GM23248 (cell line): ENCODE data around the gene TNFSF13. TPM values are rescaled to one million over a fixed set of nuclear protein-coding genes. Genes with fewer than 3 reads are reported as not detected.
A peak's percentile ranks its signal among the peaks of the same experiment; 100 is the strongest.

Experiments used
- DNase-seq: peaks from one replicate; pipeline ENCODE4 v3.0.0-alpha.2; 2015
- H2AFZ ChIP-seq: fragments of 200-600 bp; sonication (generic); 2 replicates; pipeline ENCODE4 v1.6.1; 2016; ENCODE audit warnings: antibody characterized with exemption
- H3F3A ChIP-seq: fragments of 200-600 bp; sonication (generic); 2 replicates; pipeline ENCODE4 v1.6.1; 2016; ENCODE audit warnings: mild to moderate bottlenecking, antibody characterized with exemption, mixed run types; ENCODE audit not compliant: insufficient read depth
- H3K27ac ChIP-seq: fragments of 200-600 bp; sonication (generic); 2 replicates; pipeline ENCODE4 v1.5.1; 2016; ENCODE audit warnings: mild to moderate bottlenecking
- H3K27me3 ChIP-seq: fragments of 200-600 bp; sonication (generic); replicated peaks from 2 replicates; pipeline ENCODE4 v1.6.1; 2016; ENCODE audit warnings: mild to moderate bottlenecking; ENCODE audit not compliant: insufficient read depth
- H3K36me3 ChIP-seq: fragments of 200-600 bp; sonication (generic); 2 replicates; pipeline ENCODE4 v1.6.1; 2016; ENCODE audit warnings: low read depth, mild to moderate bottlenecking
- H3K4me1 ChIP-seq: fragments of 200-600 bp; sonication (generic); 2 replicates; pipeline ENCODE4 v1.6.1; 2016; ENCODE audit warnings: mild to moderate bottlenecking; ENCODE audit not compliant: insufficient read depth
- H3K4me2 ChIP-seq: fragments of 200-600 bp; sonication (generic); one replicate; pipeline ENCODE4 v1.6.1; 2016; ENCODE audit warnings: mild to moderate bottlenecking; ENCODE audit not compliant: unreplicated experiment
- H3K4me3 ChIP-seq: fragments of 200-600 bp; sonication (generic); 2 replicates; pipeline ENCODE4 v1.5.1; 2016; ENCODE audit warnings: mild to moderate bottlenecking
- H3K79me2 ChIP-seq: fragments of 200-600 bp; sonication (generic); 2 replicates; pipeline ENCODE4 v1.6.1; 2016; ENCODE audit warnings: mild to moderate bottlenecking; ENCODE audit not compliant: insufficient read depth
- H3K9ac ChIP-seq: fragments of 200-600 bp; sonication (generic); 2 replicates; pipeline ENCODE4 v1.6.1; 2016; ENCODE audit warnings: mild to moderate bottlenecking
- H3K9me2 ChIP-seq: fragments of 200-600 bp; sonication (generic); 2 replicates; pipeline ENCODE4 v1.6.1; 2016; ENCODE audit warnings: mixed run types, mild to moderate bottlenecking, moderate library complexity; ENCODE audit not compliant: insufficient read depth
- H3K9me3 ChIP-seq: fragments of 200-600 bp; sonication (generic); one replicate; pipeline ENCODE4 v1.6.1; 2017; ENCODE audit warnings: low read depth
- H4K20me1 ChIP-seq: fragments of 200-600 bp; sonication (generic); 2 replicates; pipeline ENCODE4 v1.6.0; 2016; ENCODE audit not compliant: insufficient read depth
- EZH2 ChIP-seq: fragments of 200-600 bp; sonication (generic); IDR thresholded peaks from 2 replicates; pipeline ENCODE4 v1.6.1; 2018; ENCODE audit warnings: antibody characterized with exemption, mild to moderate bottlenecking; ENCODE audit not compliant: insufficient read depth, poor library complexity, severe bottlenecking
- EZH2phosphoT487 ChIP-seq: fragments of 200-600 bp; sonication (generic); IDR thresholded peaks from 2 replicates; pipeline ENCODE4 v1.6.1; 2018; ENCODE audit warnings: antibody characterized with exemption, moderate library complexity, mild to moderate bottlenecking, low read depth; ENCODE audit not compliant: insufficient read depth
- WGBS, 2 experiments: methylation state at CpG; one replicate each; pipeline ENCODE4 v1.1.6; 2015 to 2017; ENCODE audit warnings: low lambda C conversion rate in 2 of 2, low coverage in 1 of 2; ENCODE audit errors: missing lambda C conversion rate in 2 of 2; 5-methylcytosine and 5-hydroxymethylcytosine counted together
- in situ Hi-C: fragments of 300-500 bp; cut with MboI; formaldehyde crosslinking; loops from 2 replicates; pipeline ENCODE4 v1.15.0; 2020
- polyA plus RNA-seq: library from polyadenylated mRNA; unstranded; fragments of >200 nt; fragmentation: Nextera tagmentation; extraction: Ambion mirVana; gene quantifications from 2 replicates; pipeline ENCODE4 v1.2.1, GENCODE V29; 2016
- total RNA-seq: library from RNA; depleted of rRNA; stranded (reverse); fragments of >200 nt; shearing (Covaris generic); gene quantifications from 2 replicates; pipeline ENCODE4 v1.2.3, GENCODE V29; 2014

The TNFSF13 gene
- total and polyA plus RNA-seq, 2 experiments from 2014 or later = 1.4 TPM; not detected in 1

DNA sequence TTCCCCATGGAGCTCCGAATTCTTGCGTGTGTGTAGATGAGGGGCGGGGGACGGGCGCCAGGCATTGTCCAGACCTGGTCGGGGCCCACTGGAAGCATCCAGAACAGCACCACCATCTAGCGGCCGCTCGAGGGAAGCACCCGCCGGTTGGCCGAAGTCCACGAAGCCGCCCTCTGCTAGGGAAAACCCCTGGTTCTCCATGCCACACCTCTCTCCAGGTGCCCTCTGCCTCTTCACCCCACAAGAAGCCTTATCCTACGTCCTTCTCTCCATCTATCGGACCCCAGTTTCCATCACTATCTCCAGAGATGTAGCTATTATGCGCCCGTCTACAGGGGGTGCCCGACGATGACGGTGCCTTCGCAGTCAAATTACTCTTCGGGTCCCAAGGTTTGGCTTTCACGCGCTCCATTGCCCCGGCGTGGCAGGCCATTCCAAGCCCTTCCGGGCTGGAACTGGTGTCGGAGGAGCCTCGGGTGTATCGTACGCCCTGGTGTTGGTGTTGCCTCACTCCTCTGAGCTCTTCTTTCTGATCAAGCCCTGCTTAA lies 2.6 kb downstream of the TNFSF13 start:
- no peaks in the 10 kb centered on the region for H4K20me1 ChIP-seq
- H3K4me1 ChIP-seq = peaks cover 22% of the 10 kb centered on the region
- no peaks in the 10 kb centered on the region for H3K9me2 ChIP-seq
- no peak for TF ChIP-seq EZH2phosphoT487
- no peak for TF ChIP-seq EZH2
- peak overlapping the region; percentile 86 for H3K9ac ChIP-seq
- peak overlapping the region; percentile 91 for H2AFZ ChIP-seq
- H3K4me2 ChIP-seq = peak overlapping the region; percentile 93
- H3K4me3 ChIP-seq = peak overlapping the region; percentile 94
- H3K27me3 ChIP-seq = no peaks in the 10 kb centered on the region
- in situ Hi-C loops = no loop called here
- H3K27ac ChIP-seq = peak overlapping the region; percentile 79
- 1% methylated on average over 30 to 32 of the region's 32 CpGs for WGBS, 2 experiments
- no peaks in the 10 kb centered on the region for H3F3A ChIP-seq
- no peaks in the 10 kb centered on the region for H3K9me3 ChIP-seq
- H3K79me2 ChIP-seq = peaks cover 47% of the 10 kb centered on the region
- peak; percentile 93 for DNase-seq
- H3K36me3 ChIP-seq = peaks cover 4% of the 10 kb centered on the region; the same call in 1 of the 2 replicates

DNA sequence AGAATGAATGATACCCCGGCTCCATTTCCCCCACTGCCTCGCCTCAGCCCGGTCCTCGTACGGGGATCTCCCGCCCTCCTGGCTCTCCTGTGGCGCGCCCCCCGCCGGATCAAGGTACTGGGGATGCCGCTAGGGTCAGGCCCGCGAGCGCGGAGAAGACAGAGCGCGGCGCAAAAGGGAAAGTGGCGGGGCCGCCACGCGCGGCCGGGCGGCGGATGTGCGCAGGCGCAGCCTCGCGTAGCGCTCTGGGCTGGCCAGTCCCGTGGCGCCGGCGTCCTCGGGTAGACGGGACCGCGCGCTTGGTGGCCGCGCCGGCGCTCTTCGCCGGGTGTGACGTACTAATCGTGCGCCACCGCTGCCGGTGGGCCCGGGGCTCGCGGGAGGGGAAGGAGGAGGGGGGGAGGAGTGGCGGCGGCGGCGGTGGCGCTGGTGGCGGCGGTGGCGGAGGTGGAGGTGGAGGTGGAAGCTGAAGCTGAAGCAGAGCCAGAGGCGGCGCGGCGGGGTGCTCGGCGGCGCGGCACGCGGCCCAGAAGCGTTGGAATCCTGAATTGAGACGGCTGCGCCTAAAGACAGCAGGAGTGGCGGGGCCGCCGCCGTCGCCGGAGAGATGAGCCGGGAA lies 3.1 kb downstream of the TNFSF13 start, which contains the start of gene SENP3:
SENP3 (plus strand) TSS at position 331 of the 619 bp plus-strand sequence. CDS start 1,158 bp downstream, outside the sequence.
- Histone ChIP-seq H3K27ac (peak within 1 kb of the TSS; percentile 79), H3F3A (no peaks in the 10 kb centered on the region), H3K9me3 (no peaks in the 10 kb centered on the region), H3K9me2 (no peaks in the 10 kb centered on the region), H4K20me1 (no peaks in the 10 kb centered on the region), H3K4me1 (peaks cover 22% of the 10 kb centered on the region), H3K9ac (peak within 1 kb of the TSS; percentile 86), H3K4me2 (peak within 1 kb of the TSS; percentile 99), H3K4me3 (peak within 1 kb of the TSS; percentile 94), H3K27me3 (no peaks in the 10 kb centered on the region), H3K36me3 (peaks cover 4% of the 10 kb centered on the region; the same call in 1 of the 2 replicates), H3K79me2 (peaks cover 53% of the 10 kb centered on the region), H2AFZ (peak within 1 kb of the TSS; percentile 91)
- 1% methylated on average over 38 to 76 of the region's 82 CpGs for WGBS, 2 experiments
- TF ChIP-seq EZH2phosphoT487 = no peak
- TF ChIP-seq EZH2 = no peak
- in situ Hi-C loops = no loop called here
- peak; percentile 97 for DNase-seq

- no peaks in the 10 kb centered on the region for H3K9me2 ChIP-seq
- H3K36me3 ChIP-seq = peaks cover 4% of the 10 kb centered on the region; the same call in 1 of the 2 replicates
- no peaks in the 10 kb centered on the region for H4K20me1 ChIP-seq
- peaks cover 58% of the 10 kb centered on the region for H3K79me2 ChIP-seq
- no peaks in the 10 kb centered on the region for H3K27me3 ChIP-seq
- peak overlapping the region; percentile 94 for H3K4me3 ChIP-seq
- TF ChIP-seq EZH2 (no peak), EZH2phosphoT487 (no peak)
- no peaks in the 10 kb centered on the region for H3K9me3 ChIP-seq
- in situ Hi-C loops = no loop called here
- H3F3A ChIP-seq = no peaks in the 10 kb centered on the region
- peak overlapping the region; percentile 99 for H3K4me2 ChIP-seq
- H3K4me1 ChIP-seq = peaks cover 22% of the 10 kb centered on the region
- peak overlapping the region; percentile 79 for H3K27ac ChIP-seq
- peak overlapping the region; percentile 86 for H3K9ac ChIP-seq
- peak; percentile 56 for DNase-seq
- H2AFZ ChIP-seq = peak overlapping the region; percentile 53
- 1% methylated on average over 18 of the region's 28 CpGs for WGBS, 2 experiments
Observed at GRCh38 chr17:7562208-7562605, 3.7 kb downstream of the TNFSF13 start.

GRCh38 chr17:7563115-7563869 lies 4.7 kb downstream of the TNFSF13 start:
- no peak for DNase-seq
- Histone ChIP-seq H3K36me3 (peaks cover 4% of the 10 kb centered on the region; the same call in 1 of the 2 replicates), H4K20me1 (no peaks in the 10 kb centered on the region), H3K4me1 (peaks cover 17% of the 10 kb centered on the region), H3K4me2 (peak overlapping the region; percentile 99), H3F3A (no peaks in the 10 kb centered on the region), H3K9ac (peak overlapping the region; percentile 86), H3K9me2 (no peaks in the 10 kb centered on the region), H3K27ac (no peak overlapping the region), H3K9me3 (no peaks in the 10 kb centered on the region), H2AFZ (no peak overlapping the region), H3K79me2 (peaks cover 64% of the 10 kb centered on the region), H3K4me3 (peak overlapping the region; percentile 94), H3K27me3 (no peaks in the 10 kb centered on the region)
- TF ChIP-seq EZH2phosphoT487 (no peak), EZH2 (no peak)
- in situ Hi-C loops = no loop called here
- WGBS, 2 experiments = 86 to 91% methylated on average over 26 to 30 of the region's 30 CpGs
